ENCODE data around the gene HBEGF.

The HBEGF gene

DNA sequence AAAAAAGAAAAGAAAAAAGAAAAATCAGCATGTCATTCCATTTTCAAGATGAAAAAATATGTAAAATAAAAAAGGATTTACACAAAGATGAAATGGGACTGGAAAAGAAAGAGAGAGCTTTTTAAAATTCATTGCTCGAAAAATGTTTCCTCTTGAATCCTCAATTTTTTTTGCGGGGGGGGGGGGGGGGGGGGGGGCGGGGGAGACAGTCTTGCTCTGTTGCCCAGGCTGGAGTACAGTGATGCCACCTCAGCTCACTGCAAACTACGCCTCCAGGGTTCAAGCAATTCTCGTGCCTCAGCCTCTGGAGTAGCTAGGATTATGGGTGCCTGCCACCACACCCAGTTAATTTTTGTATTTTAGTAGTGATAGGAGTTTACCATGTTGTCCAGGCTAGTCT is 60.0 kb downstream of the HBEGF start:
- in situ Hi-C loops (cut with HindIII; ENCODE audit: low sequenced_read_pairs): no loop called here
- TF ChIP-seq, protein P1, sequence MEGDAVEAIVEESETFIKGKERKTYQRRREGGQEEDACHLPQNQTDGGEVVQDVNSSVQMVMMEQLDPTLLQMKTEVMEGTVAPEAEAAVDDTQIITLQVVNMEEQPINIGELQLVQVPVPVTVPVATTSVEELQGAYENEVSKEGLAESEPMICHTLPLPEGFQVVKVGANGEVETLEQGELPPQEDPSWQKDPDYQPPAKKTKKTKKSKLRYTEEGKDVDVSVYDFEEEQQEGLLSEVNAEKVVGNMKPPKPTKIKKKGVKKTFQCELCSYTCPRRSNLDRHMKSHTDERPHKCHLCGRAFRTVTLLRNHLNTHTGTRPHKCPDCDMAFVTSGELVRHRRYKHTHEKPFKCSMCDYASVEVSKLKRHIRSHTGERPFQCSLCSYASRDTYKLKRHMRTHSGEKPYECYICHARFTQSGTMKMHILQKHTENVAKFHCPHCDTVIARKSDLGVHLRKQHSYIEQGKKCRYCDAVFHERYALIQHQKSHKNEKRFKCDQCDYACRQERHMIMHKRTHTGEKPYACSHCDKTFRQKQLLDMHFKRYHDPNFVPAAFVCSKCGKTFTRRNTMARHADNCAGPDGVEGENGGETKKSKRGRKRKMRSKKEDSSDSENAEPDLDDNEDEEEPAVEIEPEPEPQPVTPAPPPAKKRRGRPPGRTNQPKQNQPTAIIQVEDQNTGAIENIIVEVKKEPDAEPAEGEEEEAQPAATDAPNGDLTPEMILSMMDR (IDR thresholded peaks at IDR 0.05; ENCODE audit: low read depth, low read length): no peak
- DNase-seq (ENCODE audit: low read depth, low spot score): no peak
- H3K4me3 ChIP-seq (ENCODE audit: low read depth, low read length): no peak overlapping the region

DNA sequence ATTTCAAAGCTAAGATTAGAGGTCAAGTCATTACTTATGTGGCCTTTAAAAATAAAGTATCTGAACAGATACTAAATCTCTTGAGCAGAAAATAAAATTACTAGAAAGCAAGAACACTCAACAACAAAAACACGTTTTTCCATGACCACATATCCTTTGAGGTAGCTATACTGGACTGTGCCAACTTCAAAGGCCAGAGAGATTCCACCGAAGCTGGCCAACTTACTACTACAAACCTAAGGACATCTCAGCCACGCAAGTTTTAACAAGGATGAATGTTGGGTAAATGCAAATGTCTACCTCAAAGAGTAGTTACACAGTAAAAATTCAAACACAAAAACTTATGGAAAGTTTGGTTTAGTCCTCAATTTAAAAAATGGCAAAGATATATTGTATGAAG is 62.4 kb downstream of the HBEGF start:
- DNase-seq (ENCODE audit: low read depth, low spot score): no peak
- in situ Hi-C loops (cut with HindIII; ENCODE audit: low sequenced_read_pairs): no loop called here
- TF ChIP-seq, protein P1 (IDR thresholded peaks at IDR 0.05; ENCODE audit: low read depth, low read length): no peak

More for the DNA sequence above, 62.4 kb downstream of the HBEGF start:
- H3K4me3 ChIP-seq (ENCODE audit: low read depth, low read length): no peak overlapping the region
